WTC11 (cell line): Measurements from ENCODE around the gene H1-8. TPM values are rescaled to one million over a fixed set of nuclear protein-coding genes. Genes with fewer than 3 reads are reported as not detected.

Experiments used
- ATAC-seq: fragments of 200-7000 bp; cut with Tn5 transposase; 2 replicates; pipeline ENCODE4 v1.10.0; 2021; ENCODE audit warnings: mild to moderate bottlenecking, moderate library complexity
- CTCF ChIA-PET: fragments of 300-600 bp; sonication (Branson Sonifier 250); formaldehyde crosslinking; loops from one replicate; lab custom pipeline; 2021; ENCODE audit warnings: antibody characterized with exemption; lab: Charles Lee
- POLR2A ChIA-PET: fragments of 350-600 bp; sonication (Branson Sonifier 250); formaldehyde crosslinking; loops from one replicate; lab custom pipeline; 2021; ENCODE audit warnings: antibody characterized with exemption; lab: Charles Lee
- DNase-seq: peaks from one replicate; pipeline ENCODE4 v3.0.0; 2021; ENCODE audit warnings: low spot score
- H3K27ac Mint-ChIP-seq: 2 replicates; pipeline ENCODE4 v1.8.0; 2021; ENCODE audit warnings: mixed read lengths
- H3K27me3 Mint-ChIP-seq: 2 replicates; pipeline ENCODE4 v1.8.0; 2021; ENCODE audit warnings: low read depth, mild to moderate bottlenecking, moderate library complexity, mixed read lengths
- H3K36me3 Mint-ChIP-seq: 2 replicates; pipeline ENCODE4 v1.8.0; 2021; ENCODE audit warnings: mixed read lengths
- H3K4me1 Mint-ChIP-seq: 2 replicates; pipeline ENCODE4 v1.8.0; 2022; ENCODE audit warnings: mixed read lengths
- H3K4me3 Mint-ChIP-seq: 2 replicates; pipeline ENCODE4 v1.8.0; 2021; ENCODE audit warnings: mild to moderate bottlenecking, moderate library complexity, mixed read lengths
- H3K9me3 Mint-ChIP-seq: 2 replicates; pipeline ENCODE4 v1.8.0; 2021; ENCODE audit warnings: mixed read lengths
- ATF1 ChIP-seq: sonication (generic); formaldehyde crosslinking; IDR thresholded peaks from 2 replicates; pipeline ENCODE4 v1.8.1; 2023; ENCODE audit warnings: mild to moderate bottlenecking, moderate library complexity, missing genetic modification reagents
- ESRRA ChIP-seq: sonication (generic); formaldehyde crosslinking; IDR thresholded peaks from 2 replicates; pipeline ENCODE4 v1.8.1; 2022; ENCODE audit warnings: mild to moderate bottlenecking, missing genetic modification reagents, borderline replicate concordance
- IRF2 ChIP-seq: sonication (generic); formaldehyde crosslinking; IDR thresholded peaks from 2 replicates; pipeline ENCODE4 v1.8.0; 2022; ENCODE audit warnings: low read depth, missing genetic modification reagents, borderline replicate concordance
- KAT7 ChIP-seq: sonication (generic); formaldehyde crosslinking; IDR thresholded peaks from 2 replicates; pipeline ENCODE4 v1.8.1; 2023; ENCODE audit warnings: missing genetic modification reagents, mild to moderate bottlenecking, borderline replicate concordance
- MYBL2 ChIP-seq: sonication (generic); formaldehyde crosslinking; IDR thresholded peaks from 2 replicates; pipeline ENCODE4 v1.8.1; 2023; ENCODE audit warnings: mild to moderate bottlenecking, moderate library complexity, missing genetic modification reagents
- NR2C2 ChIP-seq: sonication (generic); formaldehyde crosslinking; IDR thresholded peaks from 2 replicates; pipeline ENCODE4 v1.8.0; 2022; ENCODE audit warnings: mild to moderate bottlenecking, missing genetic modification reagents
- NR3C1 ChIP-seq: sonication (generic); formaldehyde crosslinking; conservative IDR thresholded peaks from 2 replicates; pipeline ENCODE4 v1.8.1; 2023; ENCODE audit warnings: low read depth, mild to moderate bottlenecking, missing genetic modification reagents
- OVOL2 ChIP-seq: fragments of 250-450 bp; sonication (Bioruptor Pico); IDR thresholded peaks from 2 replicates; pipeline ENCODE4 v1.9.0; 2021; ENCODE audit warnings: mild to moderate bottlenecking, borderline replicate concordance
- RORB ChIP-seq: fragments of 250-450 bp; sonication (Bioruptor Pico); IDR thresholded peaks from 2 replicates; pipeline ENCODE4 v1.9.0; 2021; ENCODE audit warnings: mild to moderate bottlenecking
- SMAD3 ChIP-seq: sonication (generic); formaldehyde crosslinking; IDR thresholded peaks from 2 replicates; pipeline ENCODE4 v1.8.0; 2022; ENCODE audit warnings: missing genetic modification reagents, mild to moderate bottlenecking, borderline replicate concordance
- SMAD4 ChIP-seq: sonication (generic); formaldehyde crosslinking; IDR thresholded peaks from 2 replicates; pipeline ENCODE4 v1.8.0; 2022; ENCODE audit warnings: mild to moderate bottlenecking, missing genetic modification reagents
- SP1 ChIP-seq: sonication (generic); formaldehyde crosslinking; conservative IDR thresholded peaks from 2 replicates; pipeline ENCODE4 v1.8.1; 2022; ENCODE audit warnings: missing genetic modification reagents
- TP53 ChIP-seq: sonication (generic); formaldehyde crosslinking; IDR thresholded peaks from 2 replicates; pipeline ENCODE4 v1.8.1; 2023; ENCODE audit warnings: mild to moderate bottlenecking, missing genetic modification reagents
- ZBTB21 ChIP-seq: sonication (generic); formaldehyde crosslinking; IDR thresholded peaks from 2 replicates; pipeline ENCODE4 v1.8.1; 2023; ENCODE audit warnings: mild to moderate bottlenecking, missing genetic modification reagents, borderline replicate concordance
- ZNF121 ChIP-seq: sonication (generic); formaldehyde crosslinking; IDR thresholded peaks from 2 replicates; pipeline ENCODE4 v1.8.0; 2023; ENCODE audit warnings: missing genetic modification reagents
- ZNF671 ChIP-seq: fragments of 250-450 bp; sonication (Bioruptor Pico); IDR thresholded peaks from 2 replicates; pipeline ENCODE4 v1.8.0; 2021; ENCODE audit warnings: mild to moderate bottlenecking
- total RNA-seq: library from RNA; stranded (reverse); gene quantifications from 3 replicates; pipeline ENCODE4 v1.2.3, GENCODE V29; 2021
- TF ChIP-seq, protein P1 (sequence below): fragments of 250-450 bp; sonication (Bioruptor Pico); conservative IDR thresholded peaks from 2 replicates; pipeline ENCODE4 v1.9.0; 2021; ENCODE audit warnings: mild to moderate bottlenecking
- TF ChIP-seq, protein P2 (sequence below): sonication (generic); formaldehyde crosslinking; IDR thresholded peaks from 2 replicates; pipeline ENCODE4 v1.8.0; 2023; ENCODE audit warnings: missing genetic modification reagents
- TF ChIP-seq, protein P3 (sequence below): fragments of 250-450 bp; sonication (Bioruptor Pico); IDR thresholded peaks from 2 replicates; pipeline ENCODE4 v1.9.0; 2021; ENCODE audit warnings: moderate library complexity, mild to moderate bottlenecking, inconsistent platforms, borderline replicate concordance
- TF ChIP-seq, protein P4 (sequence below): sonication (generic); formaldehyde crosslinking; IDR thresholded peaks from 2 replicates; pipeline ENCODE4 v1.8.1; 2022; ENCODE audit warnings: mild to moderate bottlenecking, moderate library complexity, missing genetic modification reagents
- TF ChIP-seq, protein P5 (sequence below): sonication (generic); formaldehyde crosslinking; IDR thresholded peaks from 2 replicates; pipeline ENCODE4 v1.8.1; 2023; ENCODE audit warnings: mild to moderate bottlenecking, moderate library complexity, missing genetic modification reagents
- TF ChIP-seq, protein P6 (sequence below): sonication (generic); formaldehyde crosslinking; IDR thresholded peaks from 2 replicates; pipeline ENCODE4 v1.8.1; 2023; ENCODE audit warnings: mild to moderate bottlenecking, missing genetic modification reagents, moderate library complexity
- TF ChIP-seq, protein P7 (sequence below): sonication (generic); formaldehyde crosslinking; IDR thresholded peaks from 2 replicates; pipeline ENCODE4 v1.8.1; 2022; ENCODE audit warnings: low read depth, mild to moderate bottlenecking, moderate library complexity, missing genetic modification reagents, borderline replicate concordance
- TF ChIP-seq, protein P8 (sequence below): fragments of 250-450 bp; sonication (Bioruptor Pico); IDR thresholded peaks from 2 replicates; pipeline ENCODE4 v1.8.0; 2021; ENCODE audit warnings: mild to moderate bottlenecking

Gene H1-8
- total RNA-seq, 1 experiment from 2014 or later, result not detected

DNA sequence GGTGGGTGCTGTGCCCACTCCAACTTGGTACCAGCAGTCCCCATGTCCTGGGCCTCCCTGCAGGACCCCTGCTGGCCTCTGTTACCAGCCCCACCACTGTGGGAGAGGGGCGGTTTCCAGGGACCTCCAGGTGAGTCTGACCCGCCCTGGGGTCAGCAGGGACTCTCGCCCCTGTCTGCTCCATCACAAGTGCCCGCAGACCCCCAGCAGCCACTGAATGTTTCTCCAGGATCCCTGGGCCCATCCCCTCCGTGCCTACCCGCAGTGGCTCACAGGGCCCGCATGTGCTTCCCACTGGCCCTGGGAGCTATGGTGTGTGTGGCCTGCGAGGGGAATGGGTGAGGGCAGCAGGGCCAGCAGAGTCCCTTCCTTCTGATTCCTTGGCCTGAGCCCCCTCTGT is 24.4 kb upstream of the H1-8 start:
- ChIA-PET CTCF (interaction anchor here (1.0 kb wide), 1 partner anchor 135 kb away, joined by 3 read pairs; no protein-coding TSS in a partner anchor), POLR2A (no interaction called here)
- H3K4me3 Mint-ChIP-seq, result no peak overlapping the region
- no peak for ATAC-seq
- H3K36me3 Mint-ChIP-seq, result no peaks in the 10 kb centered on the region; the same call in 1 of the 2 replicates
- H3K27ac Mint-ChIP-seq, result no peak overlapping the region
- H3K4me1 Mint-ChIP-seq, result 0 out of 2 replicates have a peak, but pooled peaks cover 2% of the 10 kb centered on the region
- no peaks in the 10 kb centered on the region for H3K27me3 Mint-ChIP-seq
- no peak for DNase-seq
- H3K9me3 Mint-ChIP-seq, result no peaks in the 10 kb centered on the region
- TF ChIP-seq, protein P1, sequence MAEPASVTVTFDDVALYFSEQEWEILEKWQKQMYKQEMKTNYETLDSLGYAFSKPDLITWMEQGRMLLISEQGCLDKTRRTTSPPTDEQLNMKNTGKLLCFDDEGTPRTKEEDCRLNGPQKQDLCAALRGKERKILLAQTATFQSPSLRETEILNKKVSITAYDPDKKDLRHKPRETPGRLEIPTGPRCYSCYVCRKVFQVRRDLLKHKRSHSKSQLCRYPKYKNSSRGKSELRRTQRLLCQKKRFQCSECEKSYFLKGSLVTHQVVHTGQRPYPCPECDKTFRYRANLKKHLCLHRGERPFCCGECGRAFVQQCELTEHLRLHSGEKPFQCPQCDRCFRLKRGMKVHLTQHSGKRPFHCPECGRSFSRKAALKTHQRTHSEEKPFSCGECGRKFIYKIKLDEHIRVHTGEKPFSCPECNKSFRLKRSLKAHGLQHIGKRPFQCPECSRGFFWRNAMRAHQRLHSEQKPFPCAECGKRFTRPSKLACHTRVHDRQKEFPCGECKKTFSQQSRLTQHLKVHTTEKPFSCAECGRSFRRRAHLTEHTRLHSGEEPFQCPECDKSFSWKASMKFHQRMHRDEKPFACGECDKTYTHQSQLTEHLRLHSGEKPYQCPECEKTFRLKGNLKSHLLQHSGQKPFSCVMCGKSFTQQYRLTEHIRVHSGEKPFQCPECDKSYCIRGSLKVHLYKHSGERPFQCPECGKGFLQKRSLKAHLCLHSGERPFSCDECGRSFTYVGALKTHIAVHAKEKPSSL (CRISPR knock-in tag), result no peak
- no peak for TF ChIP-seq SMAD4 (CRISPR knock-in tag)
- TF ChIP-seq NR2C2, result no peak
- TF ChIP-seq, protein P2, sequence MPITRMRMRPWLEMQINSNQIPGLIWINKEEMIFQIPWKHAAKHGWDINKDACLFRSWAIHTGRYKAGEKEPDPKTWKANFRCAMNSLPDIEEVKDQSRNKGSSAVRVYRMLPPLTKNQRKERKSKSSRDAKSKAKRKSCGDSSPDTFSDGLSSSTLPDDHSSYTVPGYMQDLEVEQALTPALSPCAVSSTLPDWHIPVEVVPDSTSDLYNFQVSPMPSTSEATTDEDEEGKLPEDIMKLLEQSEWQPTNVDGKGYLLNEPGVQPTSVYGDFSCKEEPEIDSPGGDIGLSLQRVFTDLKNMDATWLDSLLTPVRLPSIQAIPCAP, result no peak
- TF ChIP-seq, protein P3, sequence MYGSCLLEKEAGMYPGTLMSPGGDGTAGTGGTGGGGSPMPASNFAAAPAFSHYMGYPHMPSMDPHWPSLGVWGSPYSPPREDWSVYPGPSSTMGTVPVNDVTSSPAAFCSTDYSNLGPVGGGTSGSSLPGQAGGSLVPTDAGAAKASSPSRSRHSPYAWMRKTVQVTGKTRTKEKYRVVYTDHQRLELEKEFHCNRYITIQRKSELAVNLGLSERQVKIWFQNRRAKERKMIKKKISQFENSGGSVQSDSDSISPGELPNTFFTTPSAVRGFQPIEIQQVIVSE (CRISPR knock-in tag), result no peak
- no peak for TF ChIP-seq ZBTB21 (CRISPR knock-in tag)
- no peak for TF ChIP-seq SMAD3 (CRISPR knock-in tag)
- no peak for TF ChIP-seq IRF2 (CRISPR knock-in tag)
- TF ChIP-seq, protein P4, sequence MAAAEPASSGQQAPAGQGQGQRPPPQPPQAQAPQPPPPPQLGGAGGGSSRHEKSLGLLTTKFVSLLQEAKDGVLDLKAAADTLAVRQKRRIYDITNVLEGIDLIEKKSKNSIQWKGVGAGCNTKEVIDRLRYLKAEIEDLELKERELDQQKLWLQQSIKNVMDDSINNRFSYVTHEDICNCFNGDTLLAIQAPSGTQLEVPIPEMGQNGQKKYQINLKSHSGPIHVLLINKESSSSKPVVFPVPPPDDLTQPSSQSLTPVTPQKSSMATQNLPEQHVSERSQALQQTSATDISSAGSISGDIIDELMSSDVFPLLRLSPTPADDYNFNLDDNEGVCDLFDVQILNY (CRISPR knock-in tag), result no peak
- TF ChIP-seq ZNF671 (CRISPR knock-in tag), result no peak
- no peak for TF ChIP-seq ATF1 (CRISPR knock-in tag)
- TF ChIP-seq, protein P5, sequence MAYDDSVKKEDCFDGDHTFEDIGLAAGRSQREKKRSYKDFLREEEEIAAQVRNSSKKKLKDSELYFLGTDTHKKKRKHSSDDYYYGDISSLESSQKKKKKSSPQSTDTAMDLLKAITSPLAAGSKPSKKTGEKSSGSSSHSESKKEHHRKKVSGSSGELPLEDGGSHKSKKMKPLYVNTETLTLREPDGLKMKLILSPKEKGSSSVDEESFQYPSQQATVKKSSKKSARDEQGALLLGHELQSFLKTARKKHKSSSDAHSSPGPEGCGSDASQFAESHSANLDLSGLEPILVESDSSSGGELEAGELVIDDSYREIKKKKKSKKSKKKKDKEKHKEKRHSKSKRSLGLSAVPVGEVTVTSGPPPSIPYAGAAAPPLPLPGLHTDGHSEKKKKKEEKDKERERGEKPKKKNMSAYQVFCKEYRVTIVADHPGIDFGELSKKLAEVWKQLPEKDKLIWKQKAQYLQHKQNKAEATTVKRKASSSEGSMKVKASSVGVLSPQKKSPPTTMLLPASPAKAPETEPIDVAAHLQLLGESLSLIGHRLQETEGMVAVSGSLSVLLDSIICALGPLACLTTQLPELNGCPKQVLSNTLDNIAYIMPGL (CRISPR knock-in tag), result no peak
- TF ChIP-seq, protein P6, sequence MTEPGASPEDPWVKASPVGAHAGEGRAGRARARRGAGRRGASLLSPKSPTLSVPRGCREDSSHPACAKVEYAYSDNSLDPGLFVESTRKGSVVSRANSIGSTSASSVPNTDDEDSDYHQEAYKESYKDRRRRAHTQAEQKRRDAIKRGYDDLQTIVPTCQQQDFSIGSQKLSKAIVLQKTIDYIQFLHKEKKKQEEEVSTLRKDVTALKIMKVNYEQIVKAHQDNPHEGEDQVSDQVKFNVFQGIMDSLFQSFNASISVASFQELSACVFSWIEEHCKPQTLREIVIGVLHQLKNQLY, result no peak
- TF ChIP-seq NR3C1 (CRISPR knock-in tag), result no peak
- TF ChIP-seq TP53 (CRISPR knock-in tag), result no peak
- TF ChIP-seq KAT7 (CRISPR knock-in tag), result no peak
- TF ChIP-seq MYBL2, result no peak
- TF ChIP-seq OVOL2 (CRISPR knock-in tag), result no peak

DNA sequence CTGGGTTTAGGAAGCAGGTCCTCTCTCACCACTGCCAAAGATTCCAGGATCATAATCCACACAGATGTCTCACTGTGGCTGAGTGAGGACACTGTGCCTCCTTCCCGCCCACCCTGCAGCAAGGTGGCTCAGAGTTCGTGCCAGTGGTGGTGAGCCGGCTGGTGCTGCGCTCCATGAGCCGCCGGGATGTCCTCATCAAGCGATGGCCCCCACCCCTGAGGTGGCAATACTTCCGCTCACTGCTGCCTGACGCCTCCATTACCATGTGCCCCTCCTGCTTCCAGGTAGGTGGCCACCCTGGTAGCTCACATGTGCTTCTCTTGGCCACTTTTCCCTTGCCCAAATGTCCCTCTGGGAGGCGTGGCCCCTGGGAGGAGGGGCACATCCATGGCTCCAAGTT is 23.5 kb upstream of the H1-8 start:
- Mint-ChIP-seq H3K27me3 (no peaks in the 10 kb centered on the region), H3K9me3 (no peaks in the 10 kb centered on the region), H3K4me3 (no peak overlapping the region), H3K27ac (no peak overlapping the region), H3K4me1 (0 out of 2 replicates have a peak, but pooled peaks cover 2% of the 10 kb centered on the region), H3K36me3 (no peaks in the 10 kb centered on the region; the same call in 1 of the 2 replicates)
- ATAC-seq (no peak), DNase-seq (no peak)
- ChIA-PET CTCF (interaction anchor here (0.6 kb wide), 1 partner anchor 11 kb away, joined by 3 read pairs; no protein-coding TSS in a partner anchor), POLR2A (no interaction called here)
- TF ChIP-seq TP53 (CRISPR knock-in tag), result no peak
- TF ChIP-seq ZNF121 (CRISPR knock-in tag), result no peak
- TF ChIP-seq, protein P7, sequence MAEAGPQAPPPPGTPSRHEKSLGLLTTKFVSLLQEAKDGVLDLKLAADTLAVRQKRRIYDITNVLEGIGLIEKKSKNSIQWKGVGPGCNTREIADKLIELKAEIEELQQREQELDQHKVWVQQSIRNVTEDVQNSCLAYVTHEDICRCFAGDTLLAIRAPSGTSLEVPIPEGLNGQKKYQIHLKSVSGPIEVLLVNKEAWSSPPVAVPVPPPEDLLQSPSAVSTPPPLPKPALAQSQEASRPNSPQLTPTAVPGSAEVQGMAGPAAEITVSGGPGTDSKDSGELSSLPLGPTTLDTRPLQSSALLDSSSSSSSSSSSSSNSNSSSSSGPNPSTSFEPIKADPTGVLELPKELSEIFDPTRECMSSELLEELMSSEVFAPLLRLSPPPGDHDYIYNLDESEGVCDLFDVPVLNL (CRISPR knock-in tag), result no peak
- TF ChIP-seq, protein P8, sequence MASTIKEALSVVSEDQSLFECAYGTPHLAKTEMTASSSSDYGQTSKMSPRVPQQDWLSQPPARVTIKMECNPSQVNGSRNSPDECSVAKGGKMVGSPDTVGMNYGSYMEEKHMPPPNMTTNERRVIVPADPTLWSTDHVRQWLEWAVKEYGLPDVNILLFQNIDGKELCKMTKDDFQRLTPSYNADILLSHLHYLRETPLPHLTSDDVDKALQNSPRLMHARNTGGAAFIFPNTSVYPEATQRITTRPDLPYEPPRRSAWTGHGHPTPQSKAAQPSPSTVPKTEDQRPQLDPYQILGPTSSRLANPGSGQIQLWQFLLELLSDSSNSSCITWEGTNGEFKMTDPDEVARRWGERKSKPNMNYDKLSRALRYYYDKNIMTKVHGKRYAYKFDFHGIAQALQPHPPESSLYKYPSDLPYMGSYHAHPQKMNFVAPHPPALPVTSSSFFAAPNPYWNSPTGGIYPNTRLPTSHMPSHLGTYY (CRISPR knock-in tag), result no peak
- TF ChIP-seq, protein P2, result no peak
- no peak for TF ChIP-seq RORB (CRISPR knock-in tag)
- no peak for TF ChIP-seq SP1 (CRISPR knock-in tag)
- TF ChIP-seq ESRRA, result no peak
